Adrenal gland (tissue), 12 donors: ENCODE data around the gene FAM20C. TPM values are rescaled to one million over a fixed set of nuclear protein-coding genes. Genes with fewer than 3 reads are reported as not detected.

Experiments used
- DNase-seq, 7 donors: peaks; one replicate each; pipeline ENCODE4 v3.0.0-alpha.2; 2019 to 2020
- H3K27ac ChIP-seq, 5 donors: fragments of 200-600 bp; sonication (generic) in 4 of 5; 1 replicate in 3 of 5; 2 replicates in 2 of 5; pipeline versions ENCODE4 v1.5.1 to v1.8.0; 2016 to 2020; ENCODE audit warnings: mild to moderate bottlenecking in 1 of 5
- H3K27me3 ChIP-seq: fragments of 200-600 bp; 2 replicates; pipeline ENCODE4 v1.8.0; 2021
- H3K36me3 ChIP-seq, 2 donors: fragments of 200-600 bp; replicated peaks in 1 of 2; 1 replicate in 1 of 2; 2 replicates in 1 of 2; pipeline versions ENCODE4 v1.5.1 to v1.8.0; 2018 to 2022
- H3K4me1 ChIP-seq, 2 donors: fragments of 200-600 bp; replicated peaks in 1 of 2; 1 replicate in 1 of 2; 2 replicates in 1 of 2; pipeline versions ENCODE4 v1.5.1 to v1.8.0; 2018 to 2021
- H3K4me3 ChIP-seq, 4 donors: fragments of 200-600 bp; sonication (generic) in 3 of 4; one replicate each; pipeline ENCODE4 v1.5.1; 2016 to 2018
- H3K9me3 ChIP-seq, 3 donors: fragments of 200-600 bp; sonication (generic) in 1 of 3; replicated peaks in 1 of 3; 1 replicate in 2 of 3; 2 replicates in 1 of 3; pipeline versions ENCODE4 v1.5.1 to v1.8.0; 2016 to 2021
- CTCF ChIP-seq, 6 experiments: fragments of 450-650 bp in 4 of 6; fragments of 200-600 bp in 2 of 6; sonication (generic) in 1 of 6; IDR thresholded peaks; 1 replicate in 5 of 6; 2 replicates in 1 of 6; pipeline versions ENCODE4 v1.5.1 to v1.8.0; 2016 to 2021; ENCODE audit warnings: antibody characterized with exemption in 6 of 6, mild to moderate bottlenecking in 2 of 6, moderate library complexity in 1 of 6
- POLR2A ChIP-seq, 2 donors: fragments of 450-650 bp; IDR thresholded peaks; one replicate each; pipeline ENCODE4 v1.6.1; 2017; ENCODE audit warnings: antibody characterized with exemption in 2 of 2, mild to moderate bottlenecking in 2 of 2, moderate library complexity in 1 of 2
- WGBS, 4 donors: extraction: QIAGEN DNeasy Blood & Tissue Kit in 2 of 4; methylation state at CpG; one replicate each; pipeline versions ENCODE4 v1.1.5 to v1.1.7; 2013 to 2017; 5-methylcytosine and 5-hydroxymethylcytosine counted together
- intact Hi-C, 2 donors: fragments of 100-400 bp; cut with DNase I; formaldehyde crosslinking; loops; one replicate each; pipeline versions ENCODE4 v1.14.1 to v1.15.0; 2022 to 2023
- polyA plus RNA-seq, 3 donors: library from polyadenylated mRNA; stranded (reverse); fragments of 200-250 nt in 2 of 3; fragments of 350-450 nt in 1 of 3; fragmentation: Illumina TruSeq in 1 of 3; extraction: RNeasy Lipid Tissue Mini Kit (QIAGEN cat#74804) in 1 of 3; gene quantifications; one replicate each; pipeline ENCODE4 v1.2.3, GENCODE V29; 2013 to 2014
- total RNA-seq, 9 donors: library from RNA; depleted of rRNA in 4 of 9; stranded (reverse); fragments of >200 nt in 4 of 9; fragments of 120-200 nt in 1 of 9; fragmentation: NEBNext Ultra II Directional in 1 of 9; extraction: Animal tissue kit (Norgen Biotek cat#: 25700) in 1 of 9; gene quantifications; one replicate each; pipeline versions ENCODE4 v1.1.0 to v1.2.4, GENCODE V29; 2013 to 2023
- donor health status: healthy with polysubstance abuse.
- donor health status: Bipolar disorder and iron deficiency.
- donor health status: DM: yes; HTN: yes; CAD: no.
- donor health status: DM: no; HTN: no; CAD: no.
- donor health status: DM: no; HTN: no; CAD: no.
- donor health status: DM: yes; HTN: yes; CAD: no.

Gene FAM20C
- total and polyA plus RNA-seq, 12 donors: 2.8 to 57.9 (median 36.0) TPM

GRCh38 chr7:245574-246295 lies 53.4 kb downstream of the FAM20C start:
- Histone ChIP-seq H3K36me3 (peaks cover 0 to 30% of the 10 kb centered on the region in 2 donors), H3K27me3 (no peaks in the 10 kb centered on the region), H3K27ac (no peak overlapping the region), H3K4me1 (no peaks in the 10 kb centered on the region), H3K9me3 (no peaks in the 10 kb centered on the region), H3K4me3 (no peak overlapping the region)
- intact Hi-C loops: no loop called here
- 89 to 94% (median 94%) methylated on average over 12 to 36 of the region's 36 CpGs for WGBS, 4 donors
- TF ChIP-seq CTCF (IDR thresholded peaks at IDR 0.05) (no peak), POLR2A (IDR thresholded peaks at IDR 0.05) (no peak)
- no peak for DNase-seq

GRCh38 chr7:246451-246850 lies 54.1 kb downstream of the FAM20C start:
- Histone ChIP-seq H3K27ac (no peak overlapping the region), H3K36me3 (peaks cover 0 to 36% of the 10 kb centered on the region in 2 donors), H3K27me3 (no peaks in the 10 kb centered on the region), H3K4me3 (no peak overlapping the region), H3K4me1 (no peaks in the 10 kb centered on the region), H3K9me3 (no peaks in the 10 kb centered on the region)
- no peak for DNase-seq
- WGBS, 4 donors: 78 to 96% (median 91%) methylated on average over 12 to 22 of the region's 22 CpGs
- no peak for TF ChIP-seq CTCF (IDR thresholded peaks at IDR 0.05)
- TF ChIP-seq POLR2A (IDR thresholded peaks at IDR 0.05): no peak
- intact Hi-C loops: no loop called here

GRCh38 chr7:247181-247580 lies 54.8 kb downstream of the FAM20C start:
- peaks cover 0 to 44% of the 10 kb centered on the region in 2 donors for H3K36me3 ChIP-seq

GRCh38 chr7:247636-248035 lies 55.3 kb downstream of the FAM20C start:
- Histone ChIP-seq H3K27me3 (no peaks in the 10 kb centered on the region), H3K27ac (no peak overlapping the region), H3K36me3 (peaks cover 0 to 48% of the 10 kb centered on the region in 2 donors), H3K4me1 (no peaks in the 10 kb centered on the region), H3K9me3 (no peaks in the 10 kb centered on the region), H3K4me3 (no peak overlapping the region)
- WGBS, 4 donors: 85 to 91% (median 89%) methylated on average over 14 to 16 of the region's 16 CpGs
- no peak for TF ChIP-seq POLR2A (IDR thresholded peaks at IDR 0.05)
- TF ChIP-seq CTCF (IDR thresholded peaks at IDR 0.05): no peak
- intact Hi-C loops: no loop called here
- no peak for DNase-seq

More at GRCh38 chr7:247181-247580, 54.8 kb downstream of the FAM20C start:
- Histone ChIP-seq H3K27me3 (no peaks in the 10 kb centered on the region), H3K4me1 (no peaks in the 10 kb centered on the region), H3K4me3 (no peak overlapping the region), H3K9me3 (no peaks in the 10 kb centered on the region), H3K27ac (no peak overlapping the region)
- WGBS, 4 donors: 79 to 90% (median 86%) methylated on average over 6 to 12 of the region's 12 CpGs
- TF ChIP-seq POLR2A (IDR thresholded peaks at IDR 0.05) (no peak), CTCF (IDR thresholded peaks at IDR 0.05) (no peak)
- intact Hi-C loops: no loop called here
- no peak for DNase-seq
